HepG2 (cell line): ENCODE data around the gene NXPH4. TPM values are rescaled to one million over a fixed set of nuclear protein-coding genes. Genes with fewer than 3 reads are reported as not detected.

ENCODE experiments used
- ATF3 ChIP-seq: sonication (generic); formaldehyde crosslinking; IDR thresholded peaks from 2 replicates; pipeline ENCODE4 v1.4.0; 2020; ENCODE audit warnings: missing genetic modification reagents
- KDM1A ChIP-seq: IDR thresholded peaks from 2 replicates; pipeline ENCODE4 v1.6.1; 2016; ENCODE audit warnings: missing compliant biosample characterization
- RAD51 ChIP-seq: fragments of 450-650 bp; IDR thresholded peaks from 2 replicates; pipeline ENCODE4 v1.6.1; 2016; ENCODE audit warnings: borderline replicate concordance
- SATB2 ChIP-seq: sonication (generic); formaldehyde crosslinking; IDR thresholded peaks from 2 replicates; pipeline ENCODE4 v1.5.0; 2020; ENCODE audit warnings: missing genetic modification reagents
- SMAD3 ChIP-seq: sonication (generic); formaldehyde crosslinking; IDR thresholded peaks from 2 replicates; pipeline ENCODE4 v1.4.0; 2020; ENCODE audit warnings: missing genetic modification reagents
- STAT6 ChIP-seq: sonication (generic); formaldehyde crosslinking; IDR thresholded peaks from 2 replicates; pipeline ENCODE4 v1.4.0; 2020; ENCODE audit warnings: missing genetic modification reagents, mild to moderate bottlenecking, borderline replicate concordance
- ZBTB34 ChIP-seq: sonication (generic); formaldehyde crosslinking; IDR thresholded peaks from 2 replicates; pipeline ENCODE4 v1.8.0; 2022; ENCODE audit warnings: mild to moderate bottlenecking, missing genetic modification reagents
- ZFP37 ChIP-seq: sonication (generic); formaldehyde crosslinking; IDR thresholded peaks from 2 replicates; pipeline ENCODE4 v1.4.0; 2020; ENCODE audit warnings: missing genetic modification reagents, borderline replicate concordance
- ZHX2 ChIP-seq, 2 experiments: sonication (generic) in 1 of 2; formaldehyde crosslinking in 1 of 2; IDR thresholded peaks; 2 replicates each; pipeline versions ENCODE4 v1.6.1 to v1.9.0; 2014 to 2022; ENCODE audit warnings: antibody characterized with exemption in 1 of 2, borderline replicate concordance in 1 of 2, inconsistent platforms in 1 of 2, low read depth in 1 of 2, missing genetic modification reagents in 1 of 2
- ZNF124 ChIP-seq: sonication (generic); formaldehyde crosslinking; IDR thresholded peaks from 2 replicates; pipeline ENCODE4 v1.4.0; 2020; ENCODE audit warnings: missing genetic modification reagents
- ZNF20 ChIP-seq: sonication (generic); formaldehyde crosslinking; IDR thresholded peaks from 2 replicates; pipeline ENCODE4 v1.4.0; 2020; ENCODE audit warnings: mild to moderate bottlenecking, moderate library complexity, missing genetic modification reagents
- ZNF230 ChIP-seq: sonication (generic); formaldehyde crosslinking; IDR thresholded peaks from 2 replicates; pipeline ENCODE4 v1.4.0; 2020; ENCODE audit warnings: mild to moderate bottlenecking, missing genetic modification reagents
- ZNF563 ChIP-seq: sonication (generic); formaldehyde crosslinking; IDR thresholded peaks from 2 replicates; pipeline ENCODE4 v1.8.0; 2022; ENCODE audit warnings: mild to moderate bottlenecking, moderate library complexity, missing genetic modification reagents
- ZNF768 ChIP-seq: sonication (generic); formaldehyde crosslinking; IDR thresholded peaks from 2 replicates; pipeline ENCODE4 v1.4.0; 2020; ENCODE audit warnings: missing genetic modification reagents
- ZNF792 ChIP-seq: IDR thresholded peaks from 2 replicates; pipeline ENCODE4 v1.6.1; 2016
- ZZZ3 ChIP-seq: sonication (generic); formaldehyde crosslinking; IDR thresholded peaks from 2 replicates; pipeline ENCODE4 v1.4.0; 2020; ENCODE audit warnings: missing genetic modification reagents, mild to moderate bottlenecking, borderline replicate concordance
- polyA plus RNA-seq, 8 experiments: library from polyadenylated mRNA; depleted of rRNA in 3 of 8; stranded (reverse) in 7 of 8; unstranded in 1 of 8; fragments of >200 nt; fragmentation: Illumina TruSeq in 4 of 8; extraction: Trizol in 4 of 8; gene quantifications; 2 replicates each; pipeline versions ENCODE4 v1.2.1 to v1.2.3, GENCODE V29; 2011 to 2016; ENCODE audit warnings: low read depth in 4 of 8, missing spikeins in 1 of 8, mixed read lengths in 1 of 8; ENCODE audit not compliant: insufficient read depth in 1 of 8
- total RNA-seq, 5 experiments: library from RNA; depleted of rRNA; stranded (reverse); fragments of >200 nt; fragmentation: Illumina TruSeq; extraction: Trizol; gene quantifications; 2 replicates each; pipeline ENCODE4 v1.2.3, GENCODE V29; 2016; ENCODE audit warnings: low read depth in 1 of 5
- TF ChIP-seq, protein P1 (sequence below): sonication (generic); formaldehyde crosslinking; IDR thresholded peaks from 2 replicates; pipeline ENCODE4 v1.4.0; 2020; ENCODE audit warnings: missing genetic modification reagents, borderline replicate concordance

Gene NXPH4
- total and polyA plus RNA-seq, 2 of the 13 experiments (the other 11 are each of a cell fraction or from before 2014, with no cell fraction given): 0.13 TPM; not detected in 1

DNA sequence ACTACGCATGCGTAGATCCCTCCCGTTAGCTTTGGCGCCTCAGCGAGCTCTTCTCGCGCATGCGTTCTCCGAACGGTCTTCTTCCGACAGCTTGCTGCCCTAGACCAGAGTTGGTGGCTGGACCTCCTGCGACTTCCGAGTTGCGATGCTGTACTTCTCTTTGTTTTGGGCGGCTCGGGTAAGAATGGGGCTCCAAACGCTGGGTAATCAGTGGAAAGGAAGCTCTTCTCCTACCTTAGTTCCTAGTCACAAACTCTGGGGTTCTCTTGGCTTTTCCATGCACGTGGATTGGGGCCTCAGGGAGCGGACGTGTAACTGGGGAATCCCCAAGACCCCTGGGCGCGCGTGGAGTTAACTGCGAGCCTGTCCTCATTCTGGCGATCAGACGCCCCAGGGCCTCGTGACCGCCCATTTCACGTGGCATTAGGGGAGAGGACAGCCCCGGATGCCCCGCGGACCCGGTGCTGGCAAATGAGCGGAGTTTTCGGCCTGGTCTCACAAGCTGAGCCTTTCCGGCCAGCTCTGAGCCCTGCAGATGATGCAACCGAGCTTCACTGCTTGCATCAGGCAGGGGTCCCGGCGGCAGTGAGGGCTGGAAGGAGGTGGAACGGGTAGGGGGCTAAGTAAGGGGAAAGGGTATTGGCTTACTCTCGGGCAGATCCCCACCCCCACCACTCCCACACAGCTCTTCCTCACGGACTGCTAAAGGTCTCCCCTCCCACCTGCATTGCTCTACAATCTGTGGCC is 13.2 kb downstream of the NXPH4 start, which contains the start of gene SHMT2 (continued):
- TF ChIP-seq ZNF20 (CRISPR knock-in tag) (no peak), SMAD3 (CRISPR knock-in tag) (no peak), ZBTB34 (CRISPR knock-in tag) (no peak), ZZZ3 (CRISPR knock-in tag) (no peak), ZFP37 (CRISPR knock-in tag) (peak; percentile 54; the same call in 1 of the 2 replicates), STAT6 (CRISPR knock-in tag) (peak; percentile 56; the same call in 1 of the 2 replicates), SATB2 (CRISPR knock-in tag) (no peak), ZNF230 (CRISPR knock-in tag) (no peak; the same call in none of the 2 replicates), ZNF768 (no peak; the same call in 1 of the 2 replicates), KDM1A (CRISPR knock-in tag) (no peak), ATF3 (peak; percentile 92), ZNF563 (CRISPR knock-in tag) (peak; percentile 68), ZHX2 (IDR thresholded peaks at IDR 0.05; ENCODE audit: low read depth) (no peak; the same call in 1 of the 2 replicates), ZHX2 (CRISPR knock-in tag; IDR thresholded peaks at IDR 0.05; ENCODE audit: borderline replicate concordance) (peak; percentile 34; the same call in 1 of the 2 replicates), RAD51 (no peak), ZNF124 (CRISPR knock-in tag) (no peak), ZNF792 (CRISPR knock-in tag) (no peak; the same call in 1 of the 2 replicates)
- TF ChIP-seq, protein P1, sequence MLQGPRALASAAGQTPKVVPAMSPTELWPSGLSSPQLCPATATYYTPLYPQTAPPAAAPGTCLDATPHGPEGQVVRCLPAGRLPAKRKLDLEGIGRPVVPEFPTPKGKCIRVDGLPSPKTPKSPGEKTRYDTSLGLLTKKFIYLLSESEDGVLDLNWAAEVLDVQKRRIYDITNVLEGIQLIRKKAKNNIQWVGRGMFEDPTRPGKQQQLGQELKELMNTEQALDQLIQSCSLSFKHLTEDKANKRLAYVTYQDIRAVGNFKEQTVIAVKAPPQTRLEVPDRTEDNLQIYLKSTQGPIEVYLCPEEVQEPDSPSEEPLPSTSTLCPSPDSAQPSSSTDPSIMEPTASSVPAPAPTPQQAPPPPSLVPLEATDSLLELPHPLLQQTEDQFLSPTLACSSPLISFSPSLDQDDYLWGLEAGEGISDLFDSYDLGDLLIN (CRISPR knock-in tag): no peak
